Measurements from ENCODE around the gene CALHM2.

CALHM2 gene

GRCh38 chr10:103415581-103415980 is 36.6 kb downstream of the CALHM2 start:
- DNase-seq, result no peak

GRCh38 chr10:103413564-103413963 is 38.6 kb downstream of the CALHM2 start:
- DNase-seq, result no peak

- no peak for DNase-seq
Observed at GRCh38 chr10:103397191-103397825, 54.9 kb downstream of the CALHM2 start.

- no peak for DNase-seq
Observed at GRCh38 chr10:103396789-103397087, 55.4 kb downstream of the CALHM2 start.
